ENCODE data around the gene RAD51AP2. TPM values are rescaled to one million over a fixed set of nuclear protein-coding genes. Genes with fewer than 3 reads are reported as not detected.

RAD51AP2 gene
- total and polyA plus RNA-seq, 2 of the 8 experiments (the other 6 are each of a cell fraction or from before 2014, with no cell fraction given) = 0.02 to 0.20 TPM

DNA sequence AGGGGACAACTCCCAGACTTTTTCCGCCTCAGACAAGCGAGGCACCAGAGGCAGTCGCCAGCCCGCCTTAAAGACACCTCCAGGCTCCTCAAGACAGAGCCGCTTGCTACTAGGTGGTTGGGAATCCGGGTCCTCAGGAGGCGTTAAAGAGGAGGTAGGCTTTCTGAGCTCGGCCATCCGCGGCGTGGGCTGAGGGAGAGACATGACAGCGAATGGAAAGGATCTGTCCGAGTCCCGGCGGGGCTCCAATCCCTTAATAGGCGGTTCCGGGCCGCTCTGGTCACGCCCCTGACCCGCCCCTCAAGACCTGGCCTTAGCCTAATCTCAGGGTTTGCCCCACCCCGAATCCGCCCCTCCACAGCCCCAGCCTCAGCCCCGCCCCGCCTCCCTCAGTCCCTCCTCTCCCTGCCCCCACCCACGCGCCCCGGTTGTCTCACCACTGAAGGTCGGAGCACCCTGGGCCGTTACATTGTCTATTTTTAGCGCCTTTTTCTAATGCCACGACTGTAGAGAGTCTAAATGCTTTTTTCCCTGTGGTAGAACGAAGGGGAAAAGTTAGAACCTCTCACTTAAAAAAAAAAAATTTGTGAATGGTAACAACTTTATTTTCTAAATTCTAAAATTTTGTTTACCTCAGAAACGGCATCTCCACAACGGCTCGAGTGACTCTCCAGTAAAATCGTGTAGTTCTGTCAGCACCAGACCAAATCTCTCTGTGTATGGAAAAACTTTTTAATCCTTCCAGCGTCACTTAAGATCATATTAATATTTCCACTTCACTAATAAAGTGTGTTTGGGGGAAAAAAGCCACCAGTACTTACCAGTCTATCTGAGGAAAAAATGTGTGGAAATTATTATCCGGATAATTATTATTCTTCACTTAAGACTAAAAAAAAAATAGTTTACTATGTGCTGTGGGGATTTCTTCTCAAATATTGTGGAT is at the start of gene RAD51AP2 (continued):
- no peak for TF ChIP-seq EZH2 (IDR thresholded peaks at IDR 0.05; ENCODE audit: low read depth, low read length, severe bottlenecking)
- TF ChIP-seq ASH2L (IDR thresholded peaks at IDR 0.05; ENCODE audit: low read length) = peak; percentile 60
- TF ChIP-seq, protein P1, sequence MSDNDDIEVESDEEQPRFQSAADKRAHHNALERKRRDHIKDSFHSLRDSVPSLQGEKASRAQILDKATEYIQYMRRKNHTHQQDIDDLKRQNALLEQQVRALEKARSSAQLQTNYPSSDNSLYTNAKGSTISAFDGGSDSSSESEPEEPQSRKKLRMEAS (IDR thresholded peaks at IDR 0.05) = no peak; the same call in 1 of the 2 replicates
- no peak for TF ChIP-seq CBX5 (IDR thresholded peaks at IDR 0.05; ENCODE audit: low read depth, low read length)
- TF ChIP-seq EP300 (IDR thresholded peaks at IDR 0.05; ENCODE audit: borderline replicate concordance in 1 of 2, low read depth in 2 of 2, low read length in 2 of 2) = no peak
- no peak for TF ChIP-seq BRCA1 (IDR thresholded peaks at IDR 0.05; ENCODE audit: low read depth, low read length)
- TF ChIP-seq RNF2 (IDR thresholded peaks at IDR 0.05; ENCODE audit: borderline replicate concordance, low read depth, low read length, missing control alignments, poor library complexity, severe bottlenecking) = no peak
- no peak for TF ChIP-seq YY1 (IDR thresholded peaks at IDR 0.05; ENCODE audit: low read depth, low read length)
- TF ChIP-seq SP1 (IDR thresholded peaks at IDR 0.05; ENCODE audit: low read depth, low read length) = peak; percentile 100
- TF ChIP-seq CTBP2 (IDR thresholded peaks at IDR 0.05; ENCODE audit: borderline replicate concordance, insufficient read depth, insufficient read length, low read length) = no peak
- TF ChIP-seq RAD21 (IDR thresholded peaks at IDR 0.05 in 1 of 2, conservative IDR thresholded peaks at IDR 0.05 in 1 of 2; ENCODE audit: low read depth in 2 of 2, low read length in 2 of 2) = no peak
- peak; percentile 81 for TF ChIP-seq KDM4A (IDR thresholded peaks at IDR 0.05; ENCODE audit: low read depth, low read length, severe bottlenecking)
- no peak for TF ChIP-seq POLR2AphosphoS5 (IDR thresholded peaks at IDR 0.05; ENCODE audit: low read depth, low read length)
- TF ChIP-seq POU5F1 (IDR thresholded peaks at IDR 0.05; ENCODE audit: low read depth, low read length) = no peak
- TF ChIP-seq SAP30 (IDR thresholded peaks at IDR 0.05; ENCODE audit: insufficient read depth, insufficient replicate concordance, low read length) = peak; percentile 49
- TF ChIP-seq TBP (IDR thresholded peaks at IDR 0.05; ENCODE audit: low read depth, low read length) = peak; percentile 68; the same call in 1 of the 2 replicates
- TF ChIP-seq CREB1 (IDR thresholded peaks at IDR 0.05) = 0 out of 2 replicates have a peak, but pooled peaks have one; percentile 30
- no peak for TF ChIP-seq CTCF (IDR thresholded peaks at IDR 0.05; ENCODE audit: control extremely low read depth in 1 of 3, insufficient read depth in 1 of 3, low read depth in 1 of 3, low read length in 3 of 3)
- 0 out of 2 replicates have a peak, but pooled peaks have one; percentile 28 for TF ChIP-seq RBBP5 (IDR thresholded peaks at IDR 0.05; ENCODE audit: borderline replicate concordance, low read depth, low read length)

Measured in H1 (cell line).